C4-2B (cell line): ENCODE results near the gene DSCAM.

Experiments
- H3K27ac ChIP-seq: fragments of 450-650 bp; 2 replicates; pipeline ENCODE4 v1.5.1; 2017
- ZFX ChIP-seq: fragments of 450-650 bp; IDR thresholded peaks from 2 replicates; pipeline ENCODE4 v1.6.1; 2017
- TF ChIP-seq, protein P1 (sequence below): fragments of 450-650 bp; conservative IDR thresholded peaks from 2 replicates; pipeline ENCODE4 v1.5.1; 2017; ENCODE audit warnings: mild to moderate bottlenecking

DSCAM gene

DNA sequence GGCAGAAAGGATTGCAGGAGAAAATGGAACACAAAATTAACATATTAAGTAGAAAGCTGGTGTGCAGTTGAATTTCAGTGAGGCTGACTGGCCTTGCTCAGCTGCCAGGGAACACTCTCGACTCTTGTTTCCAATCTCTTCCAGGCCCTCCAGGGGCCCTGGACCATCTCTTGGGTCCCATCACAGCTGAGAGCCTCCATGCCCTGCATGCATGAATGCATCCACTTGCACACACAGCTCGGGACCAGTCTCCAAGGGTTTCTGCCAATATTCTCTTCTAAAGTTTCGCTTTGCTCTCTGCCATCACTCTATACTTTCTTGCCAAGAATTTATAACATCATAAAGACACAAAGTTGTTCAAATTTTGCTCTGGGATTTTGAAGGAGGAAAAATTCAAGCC lies 200.3 kb downstream of the DSCAM start:
- no peak for TF ChIP-seq ZFX
- TF ChIP-seq, protein P1, sequence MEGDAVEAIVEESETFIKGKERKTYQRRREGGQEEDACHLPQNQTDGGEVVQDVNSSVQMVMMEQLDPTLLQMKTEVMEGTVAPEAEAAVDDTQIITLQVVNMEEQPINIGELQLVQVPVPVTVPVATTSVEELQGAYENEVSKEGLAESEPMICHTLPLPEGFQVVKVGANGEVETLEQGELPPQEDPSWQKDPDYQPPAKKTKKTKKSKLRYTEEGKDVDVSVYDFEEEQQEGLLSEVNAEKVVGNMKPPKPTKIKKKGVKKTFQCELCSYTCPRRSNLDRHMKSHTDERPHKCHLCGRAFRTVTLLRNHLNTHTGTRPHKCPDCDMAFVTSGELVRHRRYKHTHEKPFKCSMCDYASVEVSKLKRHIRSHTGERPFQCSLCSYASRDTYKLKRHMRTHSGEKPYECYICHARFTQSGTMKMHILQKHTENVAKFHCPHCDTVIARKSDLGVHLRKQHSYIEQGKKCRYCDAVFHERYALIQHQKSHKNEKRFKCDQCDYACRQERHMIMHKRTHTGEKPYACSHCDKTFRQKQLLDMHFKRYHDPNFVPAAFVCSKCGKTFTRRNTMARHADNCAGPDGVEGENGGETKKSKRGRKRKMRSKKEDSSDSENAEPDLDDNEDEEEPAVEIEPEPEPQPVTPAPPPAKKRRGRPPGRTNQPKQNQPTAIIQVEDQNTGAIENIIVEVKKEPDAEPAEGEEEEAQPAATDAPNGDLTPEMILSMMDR: no peak
- H3K27ac ChIP-seq: no peak overlapping the region

DNA sequence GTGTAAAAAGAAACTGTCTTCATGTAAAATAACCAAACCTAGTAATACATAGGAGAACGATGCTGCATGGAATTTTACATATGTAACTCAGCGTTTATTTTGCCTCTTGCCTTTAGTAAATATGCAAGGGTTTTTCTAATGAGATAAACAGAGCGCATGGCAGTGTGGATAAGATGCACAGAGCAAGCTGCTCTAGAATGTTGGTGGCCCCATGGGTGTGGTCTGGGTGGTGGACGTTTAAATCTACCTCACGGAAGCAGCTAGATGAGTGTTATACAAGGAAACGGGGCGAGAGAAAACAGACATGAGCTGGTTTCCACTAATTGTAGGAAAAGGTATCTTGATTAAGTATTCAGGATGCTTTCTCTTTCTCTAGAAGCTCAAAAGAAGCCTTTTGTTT lies 205.9 kb downstream of the DSCAM start:
- no peak overlapping the region for H3K27ac ChIP-seq
- no peak for TF ChIP-seq ZFX
- TF ChIP-seq, protein P1: no peak

DNA sequence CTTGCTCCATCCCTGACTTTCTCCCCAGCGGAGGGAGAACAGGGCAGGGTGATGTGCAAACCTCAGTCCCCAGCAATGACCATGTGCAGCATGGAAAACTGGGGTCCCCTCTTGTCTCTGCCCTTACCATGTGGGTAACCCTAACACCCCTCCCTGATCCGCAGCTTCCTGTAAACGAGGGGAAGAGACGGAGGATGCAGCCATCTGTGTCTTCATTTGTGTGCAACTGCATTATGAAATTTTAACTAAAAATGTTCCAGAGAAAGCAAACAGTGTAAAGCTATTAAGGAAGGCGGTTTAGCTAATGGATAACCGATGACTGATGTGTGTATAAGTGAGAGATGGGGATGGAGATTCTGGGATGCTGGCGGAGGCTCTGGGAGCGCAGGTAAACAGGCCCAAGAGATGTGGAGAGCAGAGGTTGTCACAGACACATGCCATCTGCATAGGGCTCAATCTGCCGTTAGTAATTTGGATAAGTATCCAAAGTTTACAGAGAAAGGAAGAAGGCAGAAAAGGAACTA lies 206.6 kb downstream of the DSCAM start:
- H3K27ac ChIP-seq: no peak overlapping the region
- TF ChIP-seq ZFX: no peak
- TF ChIP-seq, protein P1: no peak

DNA sequence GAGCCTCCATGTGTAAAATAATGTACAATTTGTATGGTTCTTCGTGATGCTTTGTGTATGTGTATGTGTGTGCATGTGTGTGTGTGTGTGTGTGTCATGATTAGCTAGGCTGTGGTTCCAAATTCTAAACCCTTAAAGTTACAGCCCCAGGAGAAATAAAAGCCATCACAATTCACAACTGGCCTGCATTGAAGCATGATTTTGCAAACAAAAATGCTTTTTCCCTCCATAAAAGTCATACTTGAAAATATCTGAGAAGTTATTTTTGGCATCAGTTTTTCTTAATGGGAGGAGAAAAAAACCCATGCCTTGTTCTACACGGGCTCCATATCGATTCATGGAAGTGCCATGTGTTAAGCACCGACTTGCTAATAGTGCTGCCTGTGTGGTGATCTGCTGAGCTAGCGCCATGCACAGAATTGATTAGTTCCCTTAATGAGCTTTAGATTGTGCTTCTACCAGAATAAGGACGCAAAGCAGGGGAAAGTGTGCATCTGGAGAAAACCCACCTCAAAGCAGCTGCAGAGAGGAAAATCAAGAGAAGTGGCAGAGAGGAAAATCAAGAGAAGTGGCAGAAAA lies 207.3 kb downstream of the DSCAM start:
- H3K27ac ChIP-seq: no peak overlapping the region
- TF ChIP-seq ZFX: no peak
- TF ChIP-seq, protein P1: no peak

DNA sequence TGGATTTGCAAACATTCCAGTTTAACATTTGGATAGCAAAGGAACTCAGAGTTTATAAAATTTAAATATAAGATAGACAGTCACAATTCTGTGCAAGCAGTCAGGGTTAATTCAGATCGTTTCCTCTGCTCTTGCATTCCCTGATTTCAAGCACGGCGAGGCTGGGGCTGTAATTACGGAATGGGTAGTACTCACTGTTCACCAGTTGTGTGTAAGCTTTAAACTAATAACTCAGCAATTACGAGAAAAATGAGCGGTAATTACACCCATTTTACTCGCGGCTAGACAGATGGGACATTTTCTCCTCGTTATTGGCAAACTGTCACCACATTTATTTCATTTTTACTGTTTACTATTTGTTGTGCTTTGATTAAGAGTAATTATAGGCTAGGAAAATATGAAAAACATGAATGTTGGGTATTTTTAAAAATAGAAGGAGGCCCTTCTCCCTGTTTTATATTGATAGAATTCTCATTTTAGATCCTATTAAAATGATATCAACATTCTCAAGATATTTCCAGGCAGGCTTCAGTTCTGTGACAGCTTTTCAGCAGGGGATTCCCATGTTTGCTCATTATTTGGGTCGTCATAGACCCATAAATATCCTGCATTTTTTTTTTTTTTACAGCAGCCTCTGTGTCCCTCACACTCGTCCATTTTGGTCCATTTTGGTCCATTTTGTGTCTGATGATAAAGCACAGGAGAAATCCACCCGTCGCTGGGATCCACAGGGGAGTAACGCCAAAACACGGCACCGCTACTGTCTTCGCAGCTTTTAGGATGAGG lies 208.3 kb downstream of the DSCAM start:
- TF ChIP-seq, protein P1: no peak
- TF ChIP-seq ZFX: no peak
- H3K27ac ChIP-seq: no peak overlapping the region

DNA sequence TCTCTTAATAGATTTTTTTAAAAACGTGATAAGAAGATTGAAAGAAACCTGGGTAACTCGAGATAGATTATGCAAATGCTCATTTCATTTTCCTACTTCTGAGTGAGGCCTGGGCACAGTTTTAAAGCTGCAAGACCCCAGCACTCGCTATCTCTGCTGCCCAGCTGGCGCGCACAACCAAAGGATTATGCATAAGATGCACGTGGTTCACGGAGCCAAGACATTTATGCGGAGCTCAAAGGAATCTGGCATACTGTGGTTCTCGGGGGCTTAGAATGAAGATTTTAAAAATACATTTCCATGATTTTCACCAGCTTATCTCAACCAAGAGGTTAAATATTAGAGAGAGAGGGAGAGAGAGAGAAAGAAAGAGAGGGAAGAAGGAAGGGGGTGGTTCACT lies 210.9 kb downstream of the DSCAM start:
- no peak overlapping the region for H3K27ac ChIP-seq
- no peak for TF ChIP-seq ZFX
- TF ChIP-seq, protein P1: no peak

DNA sequence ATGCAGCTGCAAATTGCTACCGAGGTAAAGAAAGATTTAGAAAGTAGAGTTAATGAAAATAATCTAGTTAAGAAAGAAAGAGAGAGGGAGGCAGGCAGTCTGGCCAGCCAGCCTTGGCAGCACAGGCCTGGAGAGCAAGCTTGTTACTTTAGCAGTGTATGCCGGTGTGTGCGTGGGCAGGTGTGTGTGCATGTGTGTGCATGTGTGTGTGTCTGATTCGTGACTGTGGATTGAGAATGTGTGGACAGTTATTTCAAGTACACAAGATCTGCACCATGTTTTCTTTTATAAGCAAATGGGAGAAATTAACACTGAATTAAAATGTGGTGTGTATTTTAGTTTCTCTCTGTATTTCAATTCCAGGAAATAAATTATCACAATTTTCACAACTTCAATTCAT lies 211.6 kb downstream of the DSCAM start:
- TF ChIP-seq ZFX: no peak
- TF ChIP-seq, protein P1: no peak
- H3K27ac ChIP-seq: no peak overlapping the region
